ENCODE measurements around the gene TTC38.

Gene TTC38

DNA sequence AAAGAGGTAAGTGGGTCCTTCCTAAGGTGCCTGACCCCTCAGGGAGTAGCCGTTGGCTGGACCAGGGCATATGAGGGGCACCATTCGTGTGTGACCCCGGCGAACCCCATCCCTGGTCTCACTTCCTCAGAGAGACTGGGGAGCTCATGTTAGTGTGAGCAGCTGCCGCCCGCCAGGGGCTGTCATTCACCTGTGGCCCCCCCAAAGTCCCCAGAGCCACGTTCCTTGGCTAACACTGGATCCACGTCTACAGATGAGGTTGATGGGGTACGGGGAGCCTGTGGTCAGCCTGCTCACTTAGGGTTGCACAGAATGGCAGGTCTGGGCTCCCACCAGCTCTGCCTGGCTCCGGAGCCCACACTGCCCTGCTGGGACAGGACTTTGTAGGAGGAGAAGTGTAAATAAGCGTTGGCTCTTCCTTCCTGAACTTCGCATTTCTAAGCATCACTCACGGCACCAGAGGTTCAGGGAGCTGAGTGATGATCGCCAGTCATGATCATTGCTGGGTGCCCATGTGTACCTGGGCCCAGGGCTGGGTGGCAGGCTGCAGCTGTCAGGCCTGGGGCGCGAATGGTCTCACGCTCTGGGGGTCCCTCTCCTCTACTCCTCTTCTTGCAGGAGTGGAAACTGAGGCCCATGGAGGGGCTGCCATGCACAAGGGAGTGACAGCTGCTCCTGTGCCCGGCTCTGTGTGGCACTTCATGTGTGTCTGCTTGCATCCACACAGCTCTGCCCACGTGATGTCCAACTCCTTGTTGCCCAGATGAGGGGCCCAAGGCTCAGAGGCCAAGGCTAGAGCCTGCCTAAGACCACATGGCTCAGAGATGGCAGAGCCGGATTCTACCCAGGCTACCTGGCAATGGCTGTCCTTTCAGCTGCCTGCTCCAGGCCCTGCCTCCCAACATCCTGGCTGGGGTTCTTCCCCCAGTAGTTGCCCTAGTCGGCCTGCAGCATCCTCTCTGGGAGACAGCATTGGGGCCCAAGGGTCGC, 11.1 kb downstream of the TTC38 start:
- DNase-seq (ENCODE audit: low read depth in 2 of 2), result no peak

DNA sequence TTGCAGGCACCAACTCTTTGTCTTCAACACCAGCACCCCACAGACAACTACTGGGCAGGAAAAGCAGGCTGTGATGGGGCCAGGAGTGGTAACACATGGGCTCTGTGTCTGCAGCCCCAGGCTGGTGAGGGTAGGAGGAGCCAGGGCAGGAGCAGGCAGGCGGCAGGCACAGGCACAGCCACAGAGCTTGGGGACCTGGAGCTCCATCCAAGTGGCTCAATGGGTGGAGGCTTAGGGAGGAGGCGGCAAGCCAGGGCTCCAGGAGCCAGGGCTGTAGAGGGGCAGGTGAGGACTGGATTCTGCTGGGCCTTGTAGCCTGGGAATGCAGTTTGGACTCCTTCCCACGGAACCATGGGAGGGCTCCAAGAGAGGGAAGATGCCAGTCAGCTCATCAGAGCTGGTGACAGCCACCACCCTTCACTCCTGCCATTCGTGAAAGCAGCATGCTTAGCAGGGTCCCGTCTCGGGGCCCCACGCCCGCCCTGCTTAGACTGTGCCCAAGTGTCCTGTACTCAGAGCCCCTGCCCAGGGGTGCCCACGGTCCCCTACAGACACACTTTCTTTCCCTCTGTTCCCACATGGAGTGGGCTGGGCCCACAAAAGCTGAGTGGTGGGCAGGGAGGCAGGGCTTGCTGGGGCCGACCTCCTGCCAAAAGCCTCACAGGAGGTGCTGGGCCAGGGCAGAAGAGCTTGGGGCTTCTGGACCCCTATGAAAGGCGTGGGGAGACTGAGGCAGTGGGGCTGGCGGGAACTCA, 12.4 kb downstream of the TTC38 start:
- DNase-seq (ENCODE audit: low read depth in 2 of 2), result no peak

DNA sequence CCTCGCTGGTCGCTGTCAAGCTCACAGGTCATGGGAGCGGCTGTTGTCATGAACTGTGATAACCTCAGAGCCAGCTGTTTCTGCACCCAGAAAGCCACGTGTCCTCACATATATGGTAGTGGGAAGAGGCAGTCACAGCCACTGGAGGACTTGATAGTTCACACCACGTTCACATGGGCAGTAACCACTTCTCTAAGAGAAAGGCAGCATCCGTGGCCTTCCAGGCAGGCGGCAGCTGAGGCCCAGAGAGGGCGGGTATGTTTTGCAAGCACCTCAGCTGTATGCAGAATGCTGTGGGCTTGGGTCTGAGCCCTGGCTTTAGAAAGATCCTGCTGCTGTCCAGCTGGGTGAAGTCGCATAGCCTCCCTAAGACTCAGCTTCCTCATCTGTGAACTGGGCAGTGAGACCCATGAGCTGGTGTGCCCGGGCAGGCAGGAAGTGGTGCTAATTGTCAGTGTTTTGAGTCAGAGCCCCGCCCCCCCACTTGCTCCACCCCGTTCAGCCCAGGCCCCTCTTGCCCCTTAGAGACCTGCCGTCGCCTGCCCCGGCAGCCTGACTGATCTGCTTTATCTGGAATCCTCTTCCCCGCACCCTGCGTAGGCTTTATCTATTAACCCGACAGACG, 13.3 kb downstream of the TTC38 start:
- no peak for DNase-seq (ENCODE audit: low read depth in 2 of 2)

DNA sequence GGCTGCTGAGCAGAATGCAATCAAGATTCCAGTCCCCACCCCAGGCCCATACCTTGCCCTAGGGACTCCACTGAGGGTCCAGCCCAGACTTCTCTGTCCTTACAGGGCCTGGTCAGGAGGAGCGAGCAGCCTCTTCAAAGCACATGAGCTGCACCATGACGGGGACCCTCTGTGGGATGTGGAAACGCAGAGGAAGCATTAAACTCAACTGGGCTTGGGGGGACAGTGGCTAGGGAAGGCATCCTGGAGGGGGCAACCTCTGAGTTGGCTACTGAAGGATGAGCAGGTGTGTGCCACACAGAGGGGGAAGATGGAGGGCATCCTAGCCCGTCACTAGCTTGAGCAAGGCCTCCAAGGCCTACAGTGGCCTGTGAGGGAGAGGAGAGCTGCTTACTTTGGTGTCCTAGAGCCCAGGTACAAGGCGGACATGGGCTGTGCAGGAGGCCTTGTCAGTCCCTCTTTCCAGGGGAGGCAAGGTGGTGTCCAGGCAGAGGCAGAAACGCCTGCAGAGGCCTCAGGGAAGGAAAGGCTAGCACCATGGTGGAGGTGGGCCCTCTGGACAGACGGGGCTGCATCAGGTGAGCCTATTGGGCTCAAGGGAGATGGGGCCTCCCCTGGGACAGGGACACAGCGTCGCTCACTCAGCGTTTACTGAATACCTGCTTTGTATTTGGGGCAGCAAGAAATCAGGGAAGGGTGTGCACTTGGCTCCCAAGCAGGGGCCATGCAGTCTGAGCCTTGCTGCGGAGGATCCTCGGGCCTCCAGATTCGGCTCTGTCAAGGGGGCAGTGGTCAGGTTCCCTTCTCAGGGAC, 14.3 kb downstream of the TTC38 start:
- DNase-seq (ENCODE audit: low read depth in 2 of 2), result no peak

DNA sequence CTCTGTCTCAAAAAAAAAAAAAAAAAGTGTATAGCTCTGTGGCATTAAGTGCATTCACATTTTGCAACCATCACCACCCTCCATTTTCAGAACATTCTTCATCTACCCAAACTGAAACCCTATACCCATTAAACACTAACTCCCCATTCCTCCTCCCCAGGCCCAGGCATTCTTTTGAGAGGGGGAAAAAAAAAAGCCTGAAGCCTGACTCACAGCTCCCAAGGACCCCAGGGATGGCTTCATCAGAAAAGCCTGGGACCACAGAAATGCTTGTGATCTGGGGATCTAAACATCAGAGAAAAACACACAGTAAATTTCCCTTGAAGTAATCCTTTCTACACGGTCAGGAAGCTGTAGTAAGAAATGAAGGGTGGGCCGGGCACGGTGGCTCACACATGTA, 18.2 kb downstream of the TTC38 start:
- DNase-seq (ENCODE audit: low read depth in 2 of 2), result peak; percentile 49 to 60

DNA sequence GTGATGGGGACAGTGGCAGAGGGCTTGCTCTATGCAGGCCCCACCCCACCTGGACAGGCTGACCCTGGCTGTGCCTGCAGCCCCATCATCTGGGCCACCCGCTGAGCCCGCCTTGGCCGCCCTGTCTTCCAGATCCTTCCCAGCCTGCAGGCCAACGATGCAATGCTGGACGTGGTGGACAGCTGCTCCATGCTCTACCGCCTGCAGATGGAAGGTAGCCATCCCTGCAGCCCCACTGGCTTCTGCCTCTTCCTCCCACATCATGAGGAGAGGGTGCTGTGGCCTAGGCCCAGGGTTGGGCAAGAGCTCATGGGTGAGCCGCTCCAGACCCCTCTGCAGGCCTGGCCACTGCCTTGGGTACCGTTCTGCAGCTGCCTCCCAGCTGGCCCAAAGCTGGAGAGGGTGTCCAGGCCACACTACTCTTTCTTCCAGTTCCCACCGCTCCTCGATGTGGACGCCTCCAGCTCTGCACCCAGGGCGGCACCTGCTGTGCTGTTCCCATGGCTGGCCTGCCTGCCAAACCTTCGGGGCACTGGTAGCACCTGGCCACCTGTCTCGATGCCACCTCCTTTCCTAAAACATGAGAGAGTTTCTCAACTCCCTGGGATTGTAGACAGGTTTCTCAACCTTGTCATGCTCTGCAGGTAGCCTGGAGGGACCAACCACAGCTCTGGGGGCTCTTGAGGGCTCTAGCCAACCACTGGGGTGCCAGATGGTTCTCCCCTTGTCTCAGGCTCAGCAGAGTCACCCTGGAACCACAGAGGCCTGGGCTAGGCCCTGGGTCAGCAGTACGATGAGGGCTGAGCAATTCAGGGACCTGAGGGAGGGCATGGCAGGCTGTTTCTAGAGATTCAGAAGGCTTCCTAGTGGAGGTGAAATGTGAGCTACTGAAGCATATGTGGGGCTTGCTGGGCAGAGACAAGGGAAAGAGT, 19.4 kb downstream of the TTC38 start:
- DNase-seq (ENCODE audit: low read depth in 2 of 2), result no peak

DNA sequence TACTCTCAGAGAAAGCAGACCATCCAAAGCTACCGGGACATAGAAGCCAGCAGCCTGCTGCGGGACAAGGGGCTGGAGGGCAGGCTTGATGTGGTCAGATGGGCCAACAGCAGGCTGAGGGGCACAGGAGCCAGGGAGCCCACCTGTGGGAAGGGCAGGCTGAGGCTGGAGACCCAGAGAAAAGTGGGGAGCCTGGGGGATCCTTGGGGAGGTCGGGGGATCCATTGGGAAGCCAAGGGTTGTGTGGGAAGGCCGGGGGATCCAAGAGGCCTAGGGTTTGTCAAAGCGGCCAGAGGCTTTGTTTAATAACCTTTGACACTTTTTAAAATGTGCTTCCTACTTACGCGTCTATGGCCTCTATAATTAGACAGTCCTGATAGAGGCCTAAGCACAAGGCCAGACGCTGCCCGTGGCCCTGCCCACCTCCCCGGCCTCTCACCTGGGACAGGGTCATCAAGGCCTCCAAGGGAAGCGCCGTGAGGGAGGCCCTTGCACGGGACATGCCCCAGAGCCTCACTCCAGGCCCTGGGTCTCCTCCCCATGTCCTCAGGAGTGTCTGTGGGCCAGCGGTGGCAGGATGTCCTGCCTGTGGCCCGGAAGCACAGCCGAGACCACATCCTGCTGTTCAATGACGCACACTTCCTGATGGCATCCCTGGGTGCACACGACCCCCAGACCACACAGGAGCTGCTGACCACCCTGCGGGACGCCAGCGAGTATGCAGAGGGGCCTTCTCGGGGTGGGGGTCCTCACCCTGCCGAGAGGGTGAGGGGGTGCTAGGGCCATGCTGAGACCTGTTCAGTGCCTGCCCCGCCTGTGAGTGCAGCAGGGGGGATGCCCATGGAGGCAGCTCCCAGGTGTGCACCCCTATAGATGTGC, 20.3 kb downstream of the TTC38 start:
- DNase-seq (ENCODE audit: low read depth in 2 of 2), result no peak

DNA sequence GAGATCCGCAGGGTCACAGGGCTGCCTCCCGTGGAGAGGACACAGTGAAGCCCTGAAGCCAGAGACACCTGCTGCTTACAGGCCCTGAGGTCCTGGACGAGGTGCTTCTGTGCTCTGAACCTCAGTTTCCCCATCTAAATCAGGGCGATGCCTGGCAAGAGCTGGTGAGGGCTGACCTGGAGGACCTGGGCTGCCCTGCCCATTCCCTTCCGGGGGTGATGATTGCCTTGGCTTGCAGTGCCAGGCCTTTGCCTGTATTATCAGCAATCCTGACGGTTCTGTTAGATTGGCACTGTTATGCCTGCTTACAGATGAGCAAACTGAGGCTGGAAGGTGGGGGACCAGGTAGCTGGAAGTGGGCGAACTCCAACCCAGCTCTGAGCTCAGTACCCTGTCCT, 21.0 kb downstream of the TTC38 start:
- no peak for DNase-seq (ENCODE audit: low read depth in 2 of 2)

DNA sequence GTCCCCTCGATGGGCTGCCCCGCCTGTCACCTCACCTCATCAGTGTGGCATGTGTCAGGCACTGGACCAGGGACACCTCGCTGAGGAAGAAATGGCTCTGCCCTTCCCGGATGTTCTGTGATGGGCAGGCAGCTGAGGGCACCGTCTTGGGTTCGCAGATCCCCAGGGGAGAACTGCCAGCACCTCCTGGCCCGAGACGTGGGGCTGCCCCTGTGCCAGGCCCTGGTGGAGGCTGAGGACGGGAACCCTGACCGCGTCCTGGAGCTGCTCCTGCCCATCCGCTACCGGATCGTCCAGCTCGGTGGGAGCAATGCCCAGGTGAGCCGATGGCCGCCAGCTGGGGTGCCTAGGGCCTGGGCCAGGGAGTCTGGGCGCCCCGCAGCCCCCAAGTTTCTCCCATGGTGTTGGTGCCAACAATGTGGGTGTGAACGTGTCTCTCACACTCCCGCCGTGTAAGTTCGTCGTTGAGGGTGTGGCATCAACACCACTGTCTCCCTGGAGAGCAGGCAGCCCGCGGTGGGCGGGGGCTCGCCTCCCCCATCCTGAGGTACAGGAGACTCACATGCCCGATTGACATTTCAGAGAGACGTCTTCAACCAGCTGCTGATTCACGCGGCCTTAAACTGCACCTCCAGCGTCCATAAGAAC, 21.6 kb downstream of the TTC38 start:
- DNase-seq (ENCODE audit: low read depth in 2 of 2), result no peak

DNA sequence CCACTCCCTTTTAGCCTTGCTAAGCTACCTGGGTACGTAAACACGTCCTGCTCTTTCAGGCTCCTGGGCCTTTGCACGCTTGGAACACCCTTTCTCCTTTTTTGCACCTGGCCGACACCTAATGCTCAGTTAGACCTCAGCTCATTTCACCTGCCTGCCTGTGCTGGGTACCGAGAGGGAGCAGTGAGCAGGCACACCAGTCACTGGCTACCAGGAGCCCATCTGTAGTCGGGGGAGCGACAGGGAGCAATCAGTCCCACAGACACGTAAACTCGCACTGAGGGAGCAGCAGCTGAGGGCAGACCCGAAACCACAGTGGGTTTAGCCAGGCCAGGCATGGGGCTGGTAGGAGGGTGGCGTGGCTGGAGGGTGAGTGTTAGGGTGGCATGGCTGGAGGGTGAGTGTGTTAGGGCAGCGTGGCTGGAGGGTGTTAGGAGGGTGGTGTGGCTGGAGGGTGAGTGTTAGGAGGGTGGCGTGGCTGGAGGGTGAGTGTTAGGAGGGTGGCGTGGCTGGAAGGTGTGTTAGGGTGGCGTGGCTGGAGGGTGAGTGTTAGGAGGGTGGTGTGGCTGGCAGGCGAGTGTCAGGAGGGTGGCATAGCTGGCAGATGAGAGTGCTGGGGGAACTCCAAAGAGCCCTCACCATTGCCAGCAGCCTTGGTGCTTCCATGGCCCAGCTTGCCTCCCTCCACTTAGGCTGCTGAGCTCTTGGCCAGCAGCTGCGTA, 22.5 kb downstream of the TTC38 start:
- no peak for DNase-seq (ENCODE audit: low read depth in 2 of 2)

DNA sequence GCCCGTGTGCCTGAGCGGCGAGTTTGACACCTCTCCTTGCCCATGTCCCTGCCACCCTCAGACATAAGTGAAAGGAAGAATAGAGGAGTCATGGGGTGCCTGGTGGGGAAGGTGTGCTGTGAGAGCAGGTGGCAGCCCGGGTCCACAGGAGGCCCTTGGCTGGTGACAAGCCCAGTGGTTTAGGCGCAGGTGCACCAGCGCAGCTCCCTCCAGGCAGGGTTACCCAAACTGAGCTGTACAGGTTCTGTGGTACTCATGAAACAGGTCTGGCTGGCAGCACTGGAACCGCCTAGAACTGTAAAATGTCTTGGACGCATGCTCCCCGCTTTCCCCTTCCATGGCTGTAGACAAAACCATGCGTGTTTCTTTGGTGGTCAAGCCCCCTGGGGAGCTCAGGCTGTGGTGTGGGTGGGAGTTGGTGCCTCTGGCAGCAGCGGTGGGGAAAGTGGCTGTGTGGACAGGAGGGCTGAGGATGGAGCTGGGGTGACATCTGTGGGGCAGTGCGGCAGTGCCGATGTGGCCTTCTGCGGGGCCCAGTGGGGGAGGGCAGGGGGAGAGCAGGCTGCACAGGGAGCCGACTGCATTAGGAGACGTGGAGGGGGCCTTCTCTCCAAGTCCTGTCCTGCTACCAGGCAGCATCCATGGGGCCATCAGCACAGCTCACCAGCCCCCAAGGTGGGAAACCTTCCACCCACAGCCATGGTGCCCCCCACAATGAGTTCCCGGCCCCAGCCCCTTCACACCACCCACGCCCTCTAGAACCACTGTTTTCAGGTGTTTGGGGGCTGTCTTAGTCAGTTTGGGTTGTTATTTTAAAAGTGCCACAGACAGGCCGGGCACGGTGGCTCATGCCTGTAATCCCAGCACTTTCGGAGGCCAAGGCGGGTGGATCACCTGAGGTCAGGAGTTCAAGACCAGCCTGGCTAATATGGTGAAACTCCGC, 23.3 kb downstream of the TTC38 start:
- no peak for DNase-seq (ENCODE audit: low read depth in 2 of 2)

DNA sequence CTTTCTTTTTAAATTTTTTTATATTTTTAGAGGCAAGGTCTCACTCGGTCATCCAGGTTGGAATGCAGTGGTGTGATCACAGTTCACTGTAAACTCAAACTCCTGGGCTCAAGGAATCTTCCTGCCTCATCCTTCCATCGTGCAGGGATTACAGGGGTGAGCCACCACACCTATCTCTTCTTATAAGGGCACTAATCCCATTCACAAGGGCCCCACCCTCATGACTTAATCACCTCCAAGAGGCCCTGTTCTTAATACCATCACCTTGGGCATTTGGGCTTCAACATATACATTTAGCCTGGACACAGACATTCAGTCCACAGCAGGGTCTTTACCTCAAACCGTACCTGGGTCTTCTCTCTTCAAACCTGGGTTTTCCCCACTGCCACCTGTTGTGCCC, 24.4 kb downstream of the TTC38 start:
- no peak for DNase-seq (ENCODE audit: low read depth in 2 of 2)

DNA sequence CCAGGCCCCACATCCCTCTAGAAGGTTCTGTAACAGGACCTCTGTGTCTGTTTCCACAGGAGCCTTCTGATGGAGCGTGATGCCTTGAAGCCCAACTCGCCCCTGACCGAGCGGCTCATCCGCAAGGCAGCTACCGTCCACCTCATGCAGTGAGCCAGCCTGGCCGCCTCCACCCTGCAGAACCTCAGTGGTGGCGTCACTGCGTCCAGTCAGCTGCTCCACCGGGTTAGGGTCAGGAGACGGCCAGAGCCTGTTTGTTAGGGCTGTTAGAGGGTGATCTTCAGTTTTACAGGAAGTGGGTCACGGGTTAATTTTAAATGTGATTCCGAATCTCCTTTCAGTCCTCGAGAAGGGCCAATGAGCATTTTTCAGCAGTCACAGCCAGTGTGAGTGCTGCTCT, 24.9 kb downstream of the TTC38 start:
- DNase-seq (ENCODE audit: low read depth in 2 of 2), result no peak

DNA sequence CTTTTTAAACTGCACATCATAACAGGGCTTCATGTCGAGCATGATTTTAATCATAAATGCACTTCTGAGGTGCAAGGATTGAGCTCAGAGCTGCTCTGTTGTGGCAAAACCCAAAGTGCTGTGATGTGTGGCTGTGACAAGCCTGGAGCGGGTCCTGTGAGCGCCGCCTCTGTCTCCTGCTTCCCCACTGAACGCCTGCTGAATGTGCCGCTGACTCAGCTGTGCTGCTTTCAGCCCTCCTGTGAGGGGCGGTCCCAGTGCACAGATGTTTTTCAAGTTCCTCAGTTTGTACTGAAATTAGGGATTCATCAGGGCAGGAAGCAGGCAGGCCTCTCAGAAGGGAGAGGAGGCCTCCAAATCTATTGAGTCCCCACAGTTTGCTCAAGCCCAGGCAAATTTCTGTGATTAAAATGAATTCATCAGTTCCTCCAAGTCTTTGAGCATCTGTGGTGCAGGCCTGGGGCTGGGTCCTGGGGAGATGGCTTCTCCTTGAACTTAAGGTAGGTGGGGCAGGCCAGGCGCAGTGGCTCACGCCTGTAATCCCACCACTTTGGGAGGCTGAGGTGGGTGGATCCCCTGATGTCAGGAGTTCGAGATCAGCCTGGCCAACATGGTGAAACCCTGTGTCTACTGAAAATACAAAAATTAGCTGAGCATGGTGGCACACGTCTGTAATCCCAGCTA, 25.9 kb downstream of the TTC38 start:
- peak; percentile 49 to 52 for DNase-seq (ENCODE audit: low read depth in 2 of 2)

DNA sequence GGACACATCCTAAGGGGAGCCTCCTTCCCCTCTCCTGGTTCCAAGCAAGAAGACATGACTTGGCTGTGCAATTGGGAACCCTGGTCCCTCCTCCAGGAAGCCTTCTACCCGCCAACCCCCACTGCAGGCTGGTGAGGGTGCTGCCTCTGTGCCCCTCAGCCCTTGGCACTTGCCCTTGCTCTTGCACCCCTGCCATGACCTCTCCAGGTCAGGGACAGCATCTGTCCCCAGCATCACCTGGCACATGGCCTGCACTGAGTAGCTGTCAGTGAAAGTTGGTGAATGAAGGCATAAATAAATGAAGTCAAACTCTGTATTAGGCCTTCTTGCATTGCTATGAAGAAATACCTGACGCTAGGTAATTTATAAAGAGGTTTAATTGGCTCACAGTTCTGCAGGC, 27.0 kb downstream of the TTC38 start:
- no peak for DNase-seq (ENCODE audit: low read depth in 2 of 2)

DNA sequence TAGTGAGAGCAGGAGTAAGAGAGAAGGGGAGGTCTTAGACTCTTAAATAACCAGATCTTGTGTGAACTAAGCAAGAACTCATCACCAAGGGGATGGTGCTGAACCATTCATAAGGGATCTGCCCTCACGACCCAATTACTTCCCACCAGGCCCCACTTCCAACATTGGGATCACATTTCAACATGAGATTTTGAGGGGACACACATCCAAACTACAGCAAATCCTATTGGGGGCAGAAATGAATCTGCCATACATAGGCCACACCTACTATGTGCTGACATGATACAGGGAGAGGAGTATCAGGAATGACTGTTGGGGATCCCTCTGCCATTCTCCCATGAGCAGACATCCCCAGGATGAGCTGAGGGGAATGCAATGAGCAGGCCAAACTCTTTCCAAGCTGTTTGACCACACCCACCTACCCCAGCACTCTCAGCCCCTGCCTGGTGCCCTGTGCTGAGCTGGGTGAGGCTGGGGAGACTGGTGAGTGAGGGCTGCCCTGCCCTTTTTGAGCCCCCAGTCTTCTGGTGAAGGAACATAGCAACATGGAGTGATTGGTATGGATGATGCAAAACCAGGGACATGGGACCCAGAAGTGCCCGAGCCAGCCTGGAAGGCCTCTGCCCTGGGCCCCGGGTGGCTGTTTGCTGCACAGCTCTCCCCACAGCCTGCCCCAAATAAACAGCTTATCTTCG, 27.6 kb downstream of the TTC38 start:
- no peak for DNase-seq (ENCODE audit: low read depth in 2 of 2)

All from fibroblast of skin of left quadriceps (primary cell).